Stimulated activated memory B cell treated with anti-CD40 and anti-IgM and Interleukin-4, amounts not matched to agents 10 μg/mL and 1 μg/mL and 100 μg/mL, for 72 hours (primary cell): Measurements from ENCODE around the gene ZBTB16.

Experiments used
- ATAC-seq: fragments of 150-1000 bp; cut with Tn5 transposase; 2 replicates; pipeline ENCODE4 v1.10.0; 2021
- H3K27ac Mint-ChIP-seq: one replicate; pipeline ENCODE4 v1.8.0; 2022; ENCODE audit warnings: mild to moderate bottlenecking, mixed read lengths
- H3K27me3 Mint-ChIP-seq: one replicate; pipeline ENCODE4 v1.8.0; 2022; ENCODE audit warnings: mixed read lengths
- H3K36me3 Mint-ChIP-seq: one replicate; pipeline ENCODE4 v1.8.0; 2022; ENCODE audit warnings: mixed read lengths
- H3K4me1 Mint-ChIP-seq: one replicate; pipeline ENCODE4 v1.8.0; 2022; ENCODE audit warnings: mixed read lengths
- H3K4me3 Mint-ChIP-seq: one replicate; pipeline ENCODE4 v1.8.0; 2022; ENCODE audit warnings: mild to moderate bottlenecking, moderate library complexity, mixed read lengths
- H3K9me3 Mint-ChIP-seq: one replicate; pipeline ENCODE4 v1.8.0; 2022; ENCODE audit warnings: mixed read lengths

ZBTB16 gene

GRCh38 chr11:114197799-114198500 is 138.4 kb downstream of the ZBTB16 start:
- H3K27me3 Mint-ChIP-seq, result no peaks in the 10 kb centered on the region
- H3K36me3 Mint-ChIP-seq, result no peaks in the 10 kb centered on the region
- H3K4me3 Mint-ChIP-seq, result no peak overlapping the region
- peaks cover 24% of the 10 kb centered on the region for H3K4me1 Mint-ChIP-seq
- no peak for ATAC-seq
- peak overlapping the region; percentile 82 for H3K27ac Mint-ChIP-seq
- no peaks in the 10 kb centered on the region for H3K9me3 Mint-ChIP-seq

- no peaks in the 10 kb centered on the region for H3K9me3 Mint-ChIP-seq
- H3K4me1 Mint-ChIP-seq, result peaks cover 24% of the 10 kb centered on the region
- no peaks in the 10 kb centered on the region for H3K36me3 Mint-ChIP-seq
- no peak overlapping the region for H3K27ac Mint-ChIP-seq
- no peak overlapping the region for H3K4me3 Mint-ChIP-seq
- ATAC-seq, result no peak
- no peaks in the 10 kb centered on the region for H3K27me3 Mint-ChIP-seq
Measured at GRCh38 chr11:114199051-114199450, 139.5 kb downstream of the ZBTB16 start.

- no peaks in the 10 kb centered on the region for H3K36me3 Mint-ChIP-seq
- ATAC-seq, result no peak
- no peak overlapping the region for H3K4me3 Mint-ChIP-seq
- H3K9me3 Mint-ChIP-seq, result no peaks in the 10 kb centered on the region
- H3K4me1 Mint-ChIP-seq, result peaks cover 16% of the 10 kb centered on the region
- no peaks in the 10 kb centered on the region for H3K27me3 Mint-ChIP-seq
- no peak overlapping the region for H3K27ac Mint-ChIP-seq
Measured at GRCh38 chr11:114200351-114201133, 141.0 kb downstream of the ZBTB16 start.

GRCh38 chr11:114201219-114201618 is 141.7 kb downstream of the ZBTB16 start:
- Mint-ChIP-seq H3K4me1 (peaks cover 14% of the 10 kb centered on the region), H3K27me3 (no peaks in the 10 kb centered on the region), H3K27ac (no peak overlapping the region), H3K4me3 (no peak overlapping the region), H3K9me3 (no peaks in the 10 kb centered on the region), H3K36me3 (no peaks in the 10 kb centered on the region)
- no peak for ATAC-seq

GRCh38 chr11:114202011-114202609 is 142.6 kb downstream of the ZBTB16 start:
- Mint-ChIP-seq H3K27ac (no peak overlapping the region), H3K36me3 (no peaks in the 10 kb centered on the region), H3K4me3 (no peak overlapping the region)

GRCh38 chr11:114207096-114207495 is 147.6 kb downstream of the ZBTB16 start:
- no peak overlapping the region for H3K27ac Mint-ChIP-seq

More at GRCh38 chr11:114202011-114202609, 142.6 kb downstream of the ZBTB16 start:
- Mint-ChIP-seq H3K9me3 (no peaks in the 10 kb centered on the region), H3K4me1 (peaks cover 5% of the 10 kb centered on the region), H3K27me3 (no peaks in the 10 kb centered on the region)
- ATAC-seq, result no peak

GRCh38 chr11:114208377-114208776 is 148.9 kb downstream of the ZBTB16 start:
- ATAC-seq, result no peak
- H3K4me1 Mint-ChIP-seq, result peaks cover 16% of the 10 kb centered on the region
- no peaks in the 10 kb centered on the region for H3K9me3 Mint-ChIP-seq
- H3K27me3 Mint-ChIP-seq, result no peaks in the 10 kb centered on the region
- no peak overlapping the region for H3K4me3 Mint-ChIP-seq
- peak overlapping the region; percentile 9 for H3K27ac Mint-ChIP-seq
- no peaks in the 10 kb centered on the region for H3K36me3 Mint-ChIP-seq

More at GRCh38 chr11:114207096-114207495, 147.6 kb downstream of the ZBTB16 start:
- Mint-ChIP-seq H3K36me3 (no peaks in the 10 kb centered on the region), H3K27me3 (no peaks in the 10 kb centered on the region), H3K4me1 (peaks cover 16% of the 10 kb centered on the region), H3K4me3 (no peak overlapping the region), H3K9me3 (no peaks in the 10 kb centered on the region)
- no peak for ATAC-seq

- Mint-ChIP-seq H3K4me3 (no peak overlapping the region), H3K9me3 (no peaks in the 10 kb centered on the region), H3K27ac (no peak overlapping the region), H3K36me3 (no peaks in the 10 kb centered on the region), H3K27me3 (no peaks in the 10 kb centered on the region), H3K4me1 (peaks cover 16% of the 10 kb centered on the region)
- no peak for ATAC-seq
Measured at GRCh38 chr11:114209343-114209742, 149.8 kb downstream of the ZBTB16 start.

- H3K9me3 Mint-ChIP-seq, result no peaks in the 10 kb centered on the region
- no peak for ATAC-seq
- H3K4me1 Mint-ChIP-seq, result peaks cover 16% of the 10 kb centered on the region
- H3K27ac Mint-ChIP-seq, result no peak overlapping the region
- no peaks in the 10 kb centered on the region for H3K36me3 Mint-ChIP-seq
- no peak overlapping the region for H3K4me3 Mint-ChIP-seq
- H3K27me3 Mint-ChIP-seq, result no peaks in the 10 kb centered on the region
Measured at GRCh38 chr11:114209904-114210303, 150.4 kb downstream of the ZBTB16 start.

- H3K36me3 Mint-ChIP-seq, result no peaks in the 10 kb centered on the region
- no peak for ATAC-seq
- no peaks in the 10 kb centered on the region for H3K27me3 Mint-ChIP-seq
- H3K27ac Mint-ChIP-seq, result no peak overlapping the region
- H3K4me3 Mint-ChIP-seq, result no peak overlapping the region
- peaks cover 25% of the 10 kb centered on the region for H3K4me1 Mint-ChIP-seq
- H3K9me3 Mint-ChIP-seq, result no peaks in the 10 kb centered on the region
Measured at GRCh38 chr11:114211444-114212121, 152.1 kb downstream of the ZBTB16 start.

- no peaks in the 10 kb centered on the region for H3K27me3 Mint-ChIP-seq
- H3K9me3 Mint-ChIP-seq, result no peaks in the 10 kb centered on the region
- peaks cover 26% of the 10 kb centered on the region for H3K4me1 Mint-ChIP-seq
- H3K36me3 Mint-ChIP-seq, result no peaks in the 10 kb centered on the region
- no peak overlapping the region for H3K27ac Mint-ChIP-seq
- no peak for ATAC-seq
- H3K4me3 Mint-ChIP-seq, result no peak overlapping the region
Measured at GRCh38 chr11:114213622-114214021, 154.1 kb downstream of the ZBTB16 start.

- Mint-ChIP-seq H3K36me3 (no peaks in the 10 kb centered on the region), H3K4me3 (no peak overlapping the region), H3K27ac (no peak overlapping the region), H3K27me3 (no peaks in the 10 kb centered on the region), H3K4me1 (peaks cover 20% of the 10 kb centered on the region), H3K9me3 (no peaks in the 10 kb centered on the region)
- no peak for ATAC-seq
Measured at GRCh38 chr11:114215428-114215827, 155.9 kb downstream of the ZBTB16 start.

GRCh38 chr11:114215871-114216795 is 156.6 kb downstream of the ZBTB16 start:
- no peaks in the 10 kb centered on the region for H3K27me3 Mint-ChIP-seq
- H3K36me3 Mint-ChIP-seq, result no peaks in the 10 kb centered on the region
- H3K9me3 Mint-ChIP-seq, result no peaks in the 10 kb centered on the region
- peaks cover 20% of the 10 kb centered on the region for H3K4me1 Mint-ChIP-seq
- H3K27ac Mint-ChIP-seq, result no peak overlapping the region
- no peak for ATAC-seq
- H3K4me3 Mint-ChIP-seq, result no peak overlapping the region

GRCh38 chr11:114216796-114217180 is 157.3 kb downstream of the ZBTB16 start:
- Mint-ChIP-seq H3K27ac (no peak overlapping the region), H3K4me3 (no peak overlapping the region), H3K4me1 (peaks cover 20% of the 10 kb centered on the region), H3K27me3 (no peaks in the 10 kb centered on the region), H3K9me3 (no peaks in the 10 kb centered on the region), H3K36me3 (no peaks in the 10 kb centered on the region)
- no peak for ATAC-seq
